ENCODE results near the gene ASTN2. TPM values are rescaled to one million over a fixed set of nuclear protein-coding genes. Genes with fewer than 3 reads are reported as not detected.

ASTN2 gene
- total RNA-seq, 1 experiment from 2014 or later, result 4.8 TPM

DNA sequence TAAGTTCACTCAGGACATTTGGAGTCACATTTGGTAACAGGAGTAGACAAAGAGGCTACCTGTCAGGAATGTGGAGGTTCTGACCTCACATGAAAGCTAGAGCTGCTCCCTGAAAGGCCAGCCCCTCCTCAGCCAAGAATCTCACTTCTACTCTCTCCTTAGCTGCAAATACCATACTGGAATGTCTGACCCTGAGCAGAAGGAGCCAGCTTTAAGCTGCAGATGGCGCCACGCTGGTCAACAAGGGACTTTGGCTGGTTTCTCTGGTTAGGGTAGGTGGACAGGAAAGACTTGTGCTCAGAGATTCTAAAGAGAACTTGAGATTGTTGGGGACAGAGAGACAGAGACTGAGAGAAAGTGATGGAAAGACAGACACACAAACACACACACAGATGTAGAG, 21.9 kb downstream of the ASTN2 start:
- ChIA-PET POLR2A (no interaction called here), CTCF (no interaction called here), RAD21 (ENCODE audit: low non-redundant PET in 1 of 2, low total read pairs in 2 of 2, uncharacterized antibody in 2 of 2, unreplicated experiment in 2 of 2) (no interaction called here)
- no peak for DNase-seq (ENCODE audit: low read depth, low spot score)
- H3K4me3 ChIP-seq (replicated peaks in 1 of 2; ENCODE audit: low read depth in 1 of 2, low read length in 2 of 2), result no peak overlapping the region
- TF ChIP-seq, protein P1, sequence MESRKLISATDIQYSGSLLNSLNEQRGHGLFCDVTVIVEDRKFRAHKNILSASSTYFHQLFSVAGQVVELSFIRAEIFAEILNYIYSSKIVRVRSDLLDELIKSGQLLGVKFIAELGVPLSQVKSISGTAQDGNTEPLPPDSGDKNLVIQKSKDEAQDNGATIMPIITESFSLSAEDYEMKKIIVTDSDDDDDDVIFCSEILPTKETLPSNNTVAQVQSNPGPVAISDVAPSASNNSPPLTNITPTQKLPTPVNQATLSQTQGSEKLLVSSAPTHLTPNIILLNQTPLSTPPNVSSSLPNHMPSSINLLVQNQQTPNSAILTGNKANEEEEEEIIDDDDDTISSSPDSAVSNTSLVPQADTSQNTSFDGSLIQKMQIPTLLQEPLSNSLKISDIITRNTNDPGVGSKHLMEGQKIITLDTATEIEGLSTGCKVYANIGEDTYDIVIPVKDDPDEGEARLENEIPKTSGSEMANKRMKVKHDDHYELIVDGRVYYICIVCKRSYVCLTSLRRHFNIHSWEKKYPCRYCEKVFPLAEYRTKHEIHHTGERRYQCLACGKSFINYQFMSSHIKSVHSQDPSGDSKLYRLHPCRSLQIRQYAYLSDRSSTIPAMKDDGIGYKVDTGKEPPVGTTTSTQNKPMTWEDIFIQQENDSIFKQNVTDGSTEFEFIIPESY (IDR thresholded peaks at IDR 0.05; ENCODE audit: extremely low read depth, insufficient replicate concordance, low read length), result no peak
- TF ChIP-seq, protein P2, sequence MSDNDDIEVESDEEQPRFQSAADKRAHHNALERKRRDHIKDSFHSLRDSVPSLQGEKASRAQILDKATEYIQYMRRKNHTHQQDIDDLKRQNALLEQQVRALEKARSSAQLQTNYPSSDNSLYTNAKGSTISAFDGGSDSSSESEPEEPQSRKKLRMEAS (IDR thresholded peaks at IDR 0.05), result no peak
- no peak for TF ChIP-seq SIN3A (IDR thresholded peaks at IDR 0.05; ENCODE audit: low read depth)
- TF ChIP-seq JUND (IDR thresholded peaks at IDR 0.05), result no peak
- TF ChIP-seq CBX3 (IDR thresholded peaks at IDR 0.05; ENCODE audit: low read depth), result no peak
- no peak for TF ChIP-seq EGR1 (IDR thresholded peaks at IDR 0.05; ENCODE audit: low read depth)
- no peak for TF ChIP-seq YY1 (IDR thresholded peaks at IDR 0.05; ENCODE audit: extremely low read depth, insufficient replicate concordance, low read depth, low read length)
- no peak for TF ChIP-seq EZH2 (IDR thresholded peaks at IDR 0.05)
- TF ChIP-seq RAD21 (IDR thresholded peaks at IDR 0.05; ENCODE audit: low read depth), result no peak
- TF ChIP-seq POLR2A (IDR thresholded peaks at IDR 0.05; ENCODE audit: borderline replicate concordance, extremely low read depth, insufficient read depth, insufficient read length), result no peak
- TF ChIP-seq FOSL1 (IDR thresholded peaks at IDR 0.05; ENCODE audit: low read depth), result no peak
- TF ChIP-seq ELF1 (IDR thresholded peaks at IDR 0.05; ENCODE audit: borderline replicate concordance, low read depth), result no peak
- no peak for TF ChIP-seq SRF (IDR thresholded peaks at IDR 0.05; ENCODE audit: low read depth)
- no peak for TF ChIP-seq ZNF274 (IDR thresholded peaks at IDR 0.05; ENCODE audit: low read depth, low read length)
- TF ChIP-seq, protein P3, sequence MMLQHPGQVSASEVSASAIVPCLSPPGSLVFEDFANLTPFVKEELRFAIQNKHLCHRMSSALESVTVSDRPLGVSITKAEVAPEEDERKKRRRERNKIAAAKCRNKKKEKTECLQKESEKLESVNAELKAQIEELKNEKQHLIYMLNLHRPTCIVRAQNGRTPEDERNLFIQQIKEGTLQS (IDR thresholded peaks at IDR 0.05), result no peak
- no peak for TF ChIP-seq EZH2phosphoT487 (IDR thresholded peaks at IDR 0.05; ENCODE audit: borderline replicate concordance)
- no peak overlapping the region for H2AFZ ChIP-seq (ENCODE audit: low read depth, low read length, poor library complexity, severe bottlenecking)
- H3K36me3 ChIP-seq (ENCODE audit: control insufficient read depth in 1 of 2, insufficient read depth in 2 of 2, low read length in 2 of 2), result no peaks in the 10 kb centered on the region
- H3K79me2 ChIP-seq (ENCODE audit: insufficient read depth, low read length), result no peaks in the 10 kb centered on the region
- intact Hi-C loops (cut with micrococcal nuclease), result no loop called here
- no peak for ATAC-seq
- no peak overlapping the region for H3K27ac ChIP-seq (ENCODE audit: low read depth, low read length)
- no peaks in the 10 kb centered on the region for H3K9me2 ChIP-seq (ENCODE audit: insufficient read depth)
- no peaks in the 10 kb centered on the region for H3K9me3 ChIP-seq (ENCODE audit: control insufficient read depth in 1 of 2, insufficient read depth in 1 of 2, low read depth in 1 of 2, low read length in 2 of 2)
- no peaks in the 10 kb centered on the region for H4K20me1 ChIP-seq (ENCODE audit: insufficient read depth)
- no peaks in the 10 kb centered on the region for H3K4me1 ChIP-seq (ENCODE audit: control insufficient read depth in 1 of 2, insufficient read depth in 2 of 2, low read length in 2 of 2)
- BruUV-seq (replicated peaks), result no TSS peak
- H3K9ac ChIP-seq (ENCODE audit: low read length), result no peak overlapping the region
- H3K4me2 ChIP-seq (ENCODE audit: low read length), result no peak overlapping the region
- no peaks in the 10 kb centered on the region for H3K27me3 ChIP-seq (ENCODE audit: insufficient read depth, low read length)
